Measurements from ENCODE around the gene LRPPRC. TPM values are rescaled to one million over a fixed set of nuclear protein-coding genes. Genes with fewer than 3 reads are reported as not detected.

LRPPRC gene
- total RNA-seq, 1 donor from 2014 or later: 88.0 TPM

- H3K9me3 Mint-ChIP-seq (ENCODE audit: unreplicated experiment): no peaks in the 10 kb centered on the region
These were observed 154.8 kb downstream of the LRPPRC start for GRCh38 chr2:43840965-43841364.

GRCh38 chr2:43839776-43840564, 155.8 kb downstream of the LRPPRC start:
- TF ChIP-seq CTCF (IDR thresholded peaks at IDR 0.05; ENCODE audit: partially characterized antibody, unreplicated experiment): no peak
- Mint-ChIP-seq H3K36me3 (ENCODE audit: unreplicated experiment) (no peaks in the 10 kb centered on the region), H3K27ac (ENCODE audit: unreplicated experiment) (no peak overlapping the region), H3K4me1 (ENCODE audit: low read depth, unreplicated experiment) (no peaks in the 10 kb centered on the region), H3K4me3 (ENCODE audit: unreplicated experiment) (no peak overlapping the region), H3K9me3 (ENCODE audit: unreplicated experiment) (no peaks in the 10 kb centered on the region), H3K27me3 (ENCODE audit: unreplicated experiment) (no peaks in the 10 kb centered on the region)
- no peak for DNase-seq

More at GRCh38 chr2:43840965-43841364, 154.8 kb downstream of the LRPPRC start:
- Mint-ChIP-seq H3K36me3 (ENCODE audit: unreplicated experiment) (no peaks in the 10 kb centered on the region), H3K4me1 (ENCODE audit: low read depth, unreplicated experiment) (no peaks in the 10 kb centered on the region), H3K4me3 (ENCODE audit: unreplicated experiment) (no peak overlapping the region), H3K27me3 (ENCODE audit: unreplicated experiment) (no peaks in the 10 kb centered on the region), H3K27ac (ENCODE audit: unreplicated experiment) (no peak overlapping the region)
- no peak for DNase-seq
- no peak for TF ChIP-seq CTCF (IDR thresholded peaks at IDR 0.05; ENCODE audit: partially characterized antibody, unreplicated experiment)

GRCh38 chr2:43838560-43839267, 157.1 kb downstream of the LRPPRC start, which contains the start of the genes ABCG5 and ABCG8:
TSS of gene ABCG5 (minus strand) at chr2:43838839. CDS start at chr2:43838679, 160 bp downstream.
TSS of gene ABCG8 (plus strand) at chr2:43838971. CDS start at chr2:43839054, 83 bp downstream.
- Mint-ChIP-seq H3K9me3 (ENCODE audit: unreplicated experiment) (no peaks in the 10 kb centered on the region), H3K4me3 (ENCODE audit: unreplicated experiment) (no peak within 1 kb of the TSS), H3K27ac (ENCODE audit: unreplicated experiment) (no peak within 1 kb of the TSS), H3K4me1 (ENCODE audit: low read depth, unreplicated experiment) (no peaks in the 10 kb centered on the region), H3K27me3 (ENCODE audit: unreplicated experiment) (no peaks in the 10 kb centered on the region), H3K36me3 (ENCODE audit: unreplicated experiment) (no peaks in the 10 kb centered on the region)
- no peak for TF ChIP-seq CTCF (IDR thresholded peaks at IDR 0.05; ENCODE audit: partially characterized antibody, unreplicated experiment)
- DNase-seq: no peak

- Mint-ChIP-seq H3K4me1 (ENCODE audit: low read depth, unreplicated experiment) (no peaks in the 10 kb centered on the region), H3K36me3 (ENCODE audit: unreplicated experiment) (no peaks in the 10 kb centered on the region), H3K4me3 (ENCODE audit: unreplicated experiment) (no peak overlapping the region), H3K9me3 (ENCODE audit: unreplicated experiment) (no peaks in the 10 kb centered on the region), H3K27ac (ENCODE audit: unreplicated experiment) (no peak overlapping the region), H3K27me3 (ENCODE audit: unreplicated experiment) (no peaks in the 10 kb centered on the region)
- TF ChIP-seq CTCF (IDR thresholded peaks at IDR 0.05; ENCODE audit: partially characterized antibody, unreplicated experiment): no peak
- DNase-seq: no peak
These were observed 157.8 kb downstream of the LRPPRC start for GRCh38 chr2:43837831-43838559.

All from glutamatergic neuron (in vitro differentiated cells).